H1 (cell line): Measurements from ENCODE around the gene PEX26. TPM values are rescaled to one million over a fixed set of nuclear protein-coding genes. Genes with fewer than 3 reads are reported as not detected.

Experiments
- CTCF ChIA-PET: fragments of 300-600 bp; sonication (Branson Sonifier 250); formaldehyde crosslinking; loops from one replicate; lab custom pipeline; 2021; ENCODE audit not compliant: partially characterized antibody; lab: Charles Lee
- POLR2A ChIA-PET: fragments of 300-600 bp; sonication (Branson Sonifier 250); formaldehyde crosslinking; loops from one replicate; lab custom pipeline; 2021; ENCODE audit warnings: inconsistent platforms; ENCODE audit not compliant: partially characterized antibody; lab: Charles Lee
- DNase-seq, 2 experiments: peaks; one replicate each; pipeline versions ENCODE4 v3.0.0 to v3.0.0-alpha.2; 2010 to 2022; ENCODE audit warnings: low spot score in 2 of 2, low read depth in 1 of 2, mixed read lengths in 1 of 2
- FAIRE-seq: peaks from 2 replicates; lab custom pipeline; 2011; peaks lifted over from hg19 to GRCh38; lab: Jason Lieb, UNC
- H2AFZ ChIP-seq: 2 replicates; pipeline ENCODE4 v1.8.1; 2012; ENCODE audit warnings: low read length, inconsistent platforms
- H2AK5ac ChIP-seq: 2 replicates; pipeline ENCODE4 v1.6.1; 2013; ENCODE audit warnings: low read depth, low read length
- H2BK120ac ChIP-seq: replicated peaks from 2 replicates; pipeline ENCODE3; 2013; ENCODE audit warnings: low read depth, low read length, inconsistent platforms
- H2BK12ac ChIP-seq: 2 replicates; pipeline ENCODE4 v1.6.1; 2013; ENCODE audit warnings: low read depth, low read length
- H2BK15ac ChIP-seq: 2 replicates; pipeline ENCODE4 v1.6.1; 2013; ENCODE audit warnings: low read length
- H2BK20ac ChIP-seq: 2 replicates; pipeline ENCODE4 v1.6.1; 2013; ENCODE audit warnings: low read length
- H2BK5ac ChIP-seq: 2 replicates; pipeline ENCODE4 v1.6.1; 2013; ENCODE audit warnings: low read depth, low read length
- H3K14ac ChIP-seq: 2 replicates; pipeline ENCODE4 v1.6.1; 2013; ENCODE audit warnings: inconsistent platforms; ENCODE audit not compliant: insufficient read length
- H3K18ac ChIP-seq: 2 replicates; pipeline ENCODE4 v1.6.1; 2013; ENCODE audit warnings: low read length; ENCODE audit errors: extremely low read depth
- H3K23ac ChIP-seq: 2 replicates; pipeline ENCODE4 v1.6.1; 2013; ENCODE audit warnings: inconsistent platforms; ENCODE audit not compliant: insufficient read length
- H3K23me2 ChIP-seq: 2 replicates; pipeline ENCODE4 v1.6.1; 2013; ENCODE audit warnings: low read depth, low read length
- H3K27ac ChIP-seq: 2 replicates; pipeline ENCODE4 v1.6.1; 2011; ENCODE audit warnings: low read depth, low read length, inconsistent platforms
- H3K27me3 ChIP-seq, 4 experiments: replicated peaks in 1 of 4; 1 replicate in 1 of 4; 2 replicates in 3 of 4; pipeline versions ENCODE4 v1.6.1 to v1.8.1; 2011 to 2013; ENCODE audit warnings: low read length in 3 of 4, mild to moderate bottlenecking in 3 of 4, inconsistent platforms in 2 of 4, mixed read lengths in 2 of 4, moderate library complexity in 1 of 4; ENCODE audit not compliant: control insufficient read depth in 3 of 4, insufficient read depth in 3 of 4; ENCODE audit errors: extremely low read depth in 1 of 4
- H3K36me3 ChIP-seq, 4 experiments: 2 replicates each; pipeline versions ENCODE4 v1.6.1 to v1.8.1; 2011 to 2013; ENCODE audit warnings: mild to moderate bottlenecking in 4 of 4, low read length in 3 of 4, moderate library complexity in 2 of 4, control low read depth in 1 of 4, inconsistent platforms in 1 of 4; ENCODE audit not compliant: insufficient read depth in 4 of 4, control insufficient read depth in 2 of 4
- H3K4ac ChIP-seq: replicated peaks from 2 replicates; pipeline ENCODE3; 2013; ENCODE audit warnings: low read length, low read depth, mixed read lengths, inconsistent platforms; ENCODE audit not compliant: insufficient read length
- H3K4me1 ChIP-seq, 4 experiments: replicated peaks in 1 of 4; 1 replicate in 1 of 4; 2 replicates in 3 of 4; pipeline versions ENCODE4 v1.6.1 to v1.8.1; 2011 to 2013; ENCODE audit warnings: low read length in 3 of 4, inconsistent platforms in 2 of 4, mixed read lengths in 1 of 4; ENCODE audit not compliant: insufficient read depth in 4 of 4, control insufficient read depth in 3 of 4
- H3K4me2 ChIP-seq, 2 experiments: 2 replicates each; pipeline versions ENCODE4 v1.6.1 to v1.8.1; 2011 to 2013; ENCODE audit warnings: low read depth in 2 of 2, low read length in 2 of 2, control low read depth in 1 of 2, inconsistent platforms in 1 of 2, mild to moderate bottlenecking in 1 of 2; ENCODE audit not compliant: insufficient read depth in 1 of 2
- H3K4me3 ChIP-seq, 4 experiments: fragments of 200-600, 300-600 bp in 1 of 4; sonication (generic), shearing (Covaris generic), sonication (Bioruptor Twin) in 1 of 4; 2 replicates each; pipeline versions ENCODE4 v1.5.1 to v1.8.1; 2011 to 2016; ENCODE audit warnings: low read length in 4 of 4, low read depth in 3 of 4, control low read depth in 2 of 4, inconsistent platforms in 2 of 4, mild to moderate bottlenecking in 2 of 4, mixed read lengths in 1 of 4, moderate library complexity in 1 of 4; ENCODE audit not compliant: insufficient read depth in 2 of 4; ENCODE audit errors: extremely low read depth in 1 of 4
- H3K56ac ChIP-seq: replicated peaks from 2 replicates; pipeline ENCODE3; 2013; ENCODE audit warnings: low read depth, mild to moderate bottlenecking, mixed read lengths, low read length, inconsistent platforms; ENCODE audit not compliant: insufficient read length
- H3K79me1 ChIP-seq: 2 replicates; pipeline ENCODE4 v1.6.1; 2013; ENCODE audit warnings: low read depth, low read length, control low read depth
- H3K79me2 ChIP-seq, 2 experiments: 2 replicates each; pipeline versions ENCODE4 v1.6.1 to v1.8.1; 2012 to 2013; ENCODE audit warnings: low read length in 2 of 2, mild to moderate bottlenecking in 2 of 2, inconsistent platforms in 1 of 2; ENCODE audit not compliant: insufficient read depth in 2 of 2, control insufficient read depth in 1 of 2
- H3K9ac ChIP-seq, 4 experiments: replicated peaks in 1 of 4; 1 replicate in 1 of 4; 2 replicates in 3 of 4; pipeline versions ENCODE4 v1.6.1 to v1.8.1; 2011 to 2013; ENCODE audit warnings: low read depth in 3 of 4, low read length in 3 of 4, control low read depth in 2 of 4, mild to moderate bottlenecking in 2 of 4, moderate library complexity in 2 of 4, inconsistent platforms in 1 of 4; ENCODE audit errors: extremely low read depth in 1 of 4
- H3K9me3 ChIP-seq, 2 experiments: 2 replicates each; pipeline versions ENCODE4 v1.6.1 to v1.8.1; 2012 to 2013; ENCODE audit warnings: mild to moderate bottlenecking in 2 of 2, moderate library complexity in 2 of 2, control low read depth in 1 of 2, inconsistent platforms in 1 of 2, low read depth in 1 of 2, low read length in 1 of 2, mixed read lengths in 1 of 2; ENCODE audit not compliant: insufficient read depth in 2 of 2
- H4K20me1 ChIP-seq, 2 experiments: replicated peaks in 1 of 2; 2 replicates each; pipeline versions ENCODE3 to v1.8.1; 2011 to 2013; ENCODE audit warnings: inconsistent platforms in 2 of 2, low read length in 2 of 2, mild to moderate bottlenecking in 1 of 2; ENCODE audit not compliant: insufficient read depth in 2 of 2, control insufficient read depth in 1 of 2
- H4K5ac ChIP-seq: 2 replicates; pipeline ENCODE4 v1.6.1; 2013; ENCODE audit warnings: low read length, low read depth, mixed read lengths, inconsistent platforms; ENCODE audit not compliant: insufficient read length
- H4K8ac ChIP-seq: 2 replicates; pipeline ENCODE4 v1.8.0; 2013; ENCODE audit warnings: mild to moderate bottlenecking, moderate library complexity, low read length, inconsistent platforms; ENCODE audit not compliant: insufficient read depth; ENCODE audit errors: extremely low read depth
- H4K91ac ChIP-seq: replicated peaks from 2 replicates; pipeline ENCODE3; 2013; ENCODE audit warnings: low read length, mixed read lengths, inconsistent platforms; ENCODE audit not compliant: insufficient read length
- ASH2L ChIP-seq: fragments of 200-600, 300-600 bp; sonication (generic); IDR thresholded peaks from one replicate; pipeline ENCODE4 v1.7.1; 2017; ENCODE audit warnings: low read length
- BRCA1 ChIP-seq: IDR thresholded peaks from 2 replicates; pipeline ENCODE4 v1.6.1; 2012; ENCODE audit warnings: low read depth, low read length, improper control_type of control experiment
- CREB1 ChIP-seq: IDR thresholded peaks from 2 replicates; pipeline ENCODE4 v1.6.1; 2012; ENCODE audit warnings: inconsistent platforms
- EP300 ChIP-seq, 2 experiments: IDR thresholded peaks; 1 replicate in 1 of 2; 2 replicates in 1 of 2; pipeline ENCODE4 v1.6.1; 2011 to 2012; ENCODE audit warnings: low read depth in 2 of 2, low read length in 2 of 2, mild to moderate bottlenecking in 2 of 2, borderline replicate concordance in 1 of 2, inconsistent platforms in 1 of 2, moderate library complexity in 1 of 2
- FOSL1 ChIP-seq: IDR thresholded peaks from 2 replicates; pipeline ENCODE4 v1.6.1; 2011; ENCODE audit warnings: mild to moderate bottlenecking, low read depth, low read length, moderate library complexity; ENCODE audit not compliant: insufficient read depth
- NANOG ChIP-seq: IDR thresholded peaks from 2 replicates; pipeline ENCODE4 v1.6.1; 2011; ENCODE audit warnings: low read length, low read depth, mild to moderate bottlenecking, inconsistent platforms; ENCODE audit not compliant: insufficient read depth, poor library complexity, severe bottlenecking
- RAD21 ChIP-seq, 2 experiments: IDR thresholded peaks in 1 of 2; conservative IDR thresholded peaks in 1 of 2; 2 replicates each; pipeline ENCODE4 v1.6.1; 2011; ENCODE audit warnings: low read depth in 2 of 2, low read length in 2 of 2, improper control_type of control experiment in 1 of 2, inconsistent platforms in 1 of 2, mild to moderate bottlenecking in 1 of 2, moderate library complexity in 1 of 2
- RBBP5 ChIP-seq: IDR thresholded peaks from 2 replicates; pipeline ENCODE4 v1.7.1; 2012; ENCODE audit warnings: low read depth, mild to moderate bottlenecking, inconsistent platforms, low read length, moderate library complexity, borderline replicate concordance
- SIX5 ChIP-seq: IDR thresholded peaks from 2 replicates; pipeline ENCODE4 v1.6.1; 2011; ENCODE audit warnings: mild to moderate bottlenecking, low read depth, low read length
- SP1 ChIP-seq: IDR thresholded peaks from 2 replicates; pipeline ENCODE4 v1.6.1; 2011; ENCODE audit warnings: low read depth, low read length
- SRF ChIP-seq: IDR thresholded peaks from 2 replicates; pipeline ENCODE4 v1.6.1; 2011; ENCODE audit warnings: mild to moderate bottlenecking, low read depth, low read length, moderate library complexity
- WGBS, 2 experiments: shearing (Covaris generic) in 1 of 2; methylation state at CpG; one replicate each; pipeline versions ENCODE4 v1.1.6 to v1.1.7; 2013 to 2015; ENCODE audit warnings: low lambda C conversion rate in 2 of 2, mixed read lengths in 2 of 2, inconsistent platforms in 1 of 2, low coverage in 1 of 2, missing lambda C conversion rate in 1 of 2; ENCODE audit not compliant: insufficient replicate concordance in 2 of 2, insufficient coverage in 1 of 2, insufficient read length in 1 of 2; ENCODE audit errors: extremely low coverage in 1 of 2, missing lambda C conversion rate in 1 of 2; 5-methylcytosine and 5-hydroxymethylcytosine counted together
- polyA plus RNA-seq, 7 experiments: library from polyadenylated mRNA; depleted of rRNA in 3 of 7; stranded (reverse) in 5 of 7; unstranded in 2 of 7; fragments of >200 nt in 5 of 7; fragments of 200-250 nt in 2 of 7; gene quantifications; 1 replicate in 5 of 7; 2 replicates in 1 of 7; 4 replicates in 1 of 7; pipeline versions ENCODE4 v1.2.1 to v1.2.3, GENCODE V29; 2011 to 2013; ENCODE audit warnings: missing spikeins in 2 of 7, mixed read lengths in 2 of 7
- total RNA-seq: library from RNA; stranded (reverse); fragmentation: NEBNext Ultra II Directional; extraction: Animal tissue kit (Norgen Biotek cat#: 25700); gene quantifications from 2 replicates; pipeline ENCODE4 v1.2.1, GENCODE V29; 2021

Gene PEX26
- total and polyA plus RNA-seq, 2 of the 8 experiments (the other 6 are each of a cell fraction or from before 2014, with no cell fraction given): 33.1 to 49.0 TPM

DNA sequence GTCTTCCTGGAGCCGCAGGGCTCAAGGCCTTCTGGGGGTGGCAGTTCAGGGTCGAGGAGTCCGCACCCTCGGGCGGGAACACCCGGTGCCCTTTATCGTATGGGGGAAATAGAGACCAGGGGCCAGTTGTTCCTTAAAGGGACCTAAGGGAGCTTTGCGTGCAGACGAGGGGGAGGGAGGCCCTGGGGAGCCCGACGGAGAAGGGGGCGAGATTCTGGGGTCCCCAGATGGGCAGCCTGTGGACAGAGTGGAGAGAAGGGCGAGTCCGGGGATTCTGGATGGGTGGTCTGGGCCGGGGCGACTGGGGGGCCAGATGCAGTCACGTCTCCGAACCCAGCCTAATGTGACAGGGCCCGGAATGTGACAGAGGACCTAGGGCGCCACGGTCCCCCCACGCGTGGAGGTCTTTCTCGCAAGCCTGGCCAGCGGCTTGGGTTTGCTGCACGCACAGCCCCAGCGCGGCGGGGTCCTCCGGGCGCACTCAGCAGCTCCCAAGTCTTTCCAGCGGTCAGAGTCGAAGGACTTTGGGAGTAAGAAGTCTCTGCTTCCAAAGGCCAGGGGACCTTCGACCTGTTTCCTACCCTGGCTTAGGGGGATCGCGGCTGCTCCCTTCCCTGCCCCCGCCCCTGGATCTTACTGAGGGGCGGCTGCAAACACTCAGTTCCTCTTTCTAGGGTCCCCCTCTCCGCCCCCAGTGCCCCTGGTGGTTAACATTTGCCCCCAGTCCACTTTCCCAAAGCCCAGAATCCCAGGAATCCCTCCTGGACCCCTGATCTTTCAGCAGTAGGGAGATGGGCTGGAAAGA, 33.4 kb downstream of the PEX26 start:
- Histone ChIP-seq H2BK20ac (no peak overlapping the region), H3K23ac (no peak overlapping the region), H3K79me2 (no peaks in the 10 kb centered on the region), H2BK5ac (no peak overlapping the region), H3K23me2 (peaks cover 10% of the 10 kb centered on the region; the same call in 1 of the 2 replicates), H4K8ac (no peak overlapping the region; the same call in 1 of the 2 replicates), H3K4me3 (peak overlapping the region; percentile 31 to 59 (median 42)), H2AK5ac (no peak overlapping the region), H4K91ac (no peak overlapping the region), H3K9ac (no peak overlapping the region), H3K79me1 (no peaks in the 10 kb centered on the region), H2BK15ac (no peak overlapping the region), H2BK120ac (no peak overlapping the region), H3K36me3 (no peaks in the 10 kb centered on the region), H4K20me1 (no peaks in the 10 kb centered on the region), H3K4ac (no peak overlapping the region), H3K14ac (no peak overlapping the region), H4K5ac (no peak overlapping the region), H3K4me2 (peak overlapping the region; percentile 83 to 84), H3K56ac (no peak overlapping the region), H2BK12ac (no peak overlapping the region), H3K18ac (no peak overlapping the region), H3K27ac (no peak overlapping the region), H2AFZ (no peak overlapping the region), H3K9me3 (peaks cover 4 to 10% of the 10 kb centered on the region in 2 experiments), H3K27me3 (peaks cover 11 to 33% (median 26%) of the 10 kb centered on the region in 4 experiments), H3K4me1 (peaks cover 0 to 9% (median 5%) of the 10 kb centered on the region in 4 experiments; a peak in 5 of 7 replicates)
- CTCF ChIA-PET: interaction anchor here (1.1 to 1.8 kb wide), 2 partner anchors 35 kb away, joined by 3 to 4 read pairs; no protein-coding TSS in a partner anchor
- POLR2A ChIA-PET: interaction anchor here (0.6 to 1.6 kb wide), 3 partner anchors 16 to 38 kb away, joined by 3 to 7 read pairs (median 3); partner anchors contain the start of gene USP18
- no peak for FAIRE-seq
- DNase-seq: peak in 1 of 2 experiments; percentile 68
- 38% methylated on average over 36 of the region's 39 CpGs; no CpG with 5 or more reads in 1 of the 2 experiments for WGBS, 2 experiments
- no peak for TF ChIP-seq ASH2L
- TF ChIP-seq BRCA1: no peak
- TF ChIP-seq NANOG: no peak
- TF ChIP-seq CREB1: no peak
- no peak for TF ChIP-seq SRF
- no peak for TF ChIP-seq RBBP5
- no peak for TF ChIP-seq EP300 (IDR thresholded peaks at IDR 0.05; ENCODE audit: borderline replicate concordance in 1 of 2, low read depth in 2 of 2, low read length in 2 of 2)
- TF ChIP-seq SP1: no peak
- TF ChIP-seq RAD21 (IDR thresholded peaks at IDR 0.05 in 1 of 2, conservative IDR thresholded peaks at IDR 0.05 in 1 of 2; ENCODE audit: low read depth in 2 of 2, low read length in 2 of 2): no peak
- no peak for TF ChIP-seq FOSL1
- no peak for TF ChIP-seq SIX5
